Activated CD4-positive, alpha-beta T cell treated with anti-CD3 and anti-CD28 coated beads, Interleukin-2, Interleukin-6, amounts not matched to agents 100 ng/mL and 50 ng/mL, durations not matched to agents 16 hours and 8 hours (primary cell): ENCODE results near the gene ZNF845.
"Not testable (repeated sequence)": the region's sequence is repeated elsewhere in the genome, so short reads cannot be mapped to it uniquely, and the experiment has no call there.

Source experiments
- DNase-seq: peaks from one replicate; pipeline ENCODE4 v3.0.0-alpha.2; 2020

ZNF845 gene

GRCh38 chr19:53388168-53388567 is 54.6 kb downstream of the ZNF845 start:
- DNase-seq, result no peak

- no peak for DNase-seq
Measured at GRCh38 chr19:53388904-53389303, 55.4 kb downstream of the ZNF845 start.

- DNase-seq, result no peak
Measured at GRCh38 chr19:53389571-53389970, 56.0 kb downstream of the ZNF845 start.

DNA sequence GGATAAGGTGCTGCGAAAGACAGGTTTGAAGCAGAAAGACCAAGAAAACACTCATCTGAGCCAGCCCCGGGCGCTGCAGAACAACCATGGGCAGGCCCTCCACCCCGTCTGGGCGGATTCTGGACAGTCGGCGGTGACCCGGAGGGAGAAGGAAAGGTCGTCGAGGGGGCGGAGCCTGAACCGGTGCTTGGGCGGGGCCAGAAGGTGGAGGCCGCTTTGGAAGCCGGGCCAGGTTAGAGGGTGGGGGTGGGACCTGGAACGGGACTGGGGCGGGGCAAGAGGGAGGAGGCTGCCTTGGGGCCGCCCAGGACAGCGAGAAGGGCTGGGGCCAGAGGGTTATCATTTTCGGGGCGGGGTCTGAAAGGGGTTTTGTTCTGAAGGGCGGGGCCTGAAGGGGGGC is 56.4 kb downstream of the ZNF845 start:
- DNase-seq, result no peak

GRCh38 chr19:53394522-53394973 is 61.0 kb downstream of the ZNF845 start:
- no peak for DNase-seq

- DNase-seq, result peak; percentile 95
Measured at GRCh38 chr19:53394974-53395839, 61.7 kb downstream of the ZNF845 start, which contains the start of gene ZNF765. TSS of gene ZNF765 (plus strand) at chr19:53395149. CDS start at chr19:53398016, 2,867 bp downstream.

- not testable (repeated sequence) for DNase-seq
Measured at GRCh38 chr19:53395840-53396524, 62.4 kb downstream of the ZNF845 start.

DNA sequence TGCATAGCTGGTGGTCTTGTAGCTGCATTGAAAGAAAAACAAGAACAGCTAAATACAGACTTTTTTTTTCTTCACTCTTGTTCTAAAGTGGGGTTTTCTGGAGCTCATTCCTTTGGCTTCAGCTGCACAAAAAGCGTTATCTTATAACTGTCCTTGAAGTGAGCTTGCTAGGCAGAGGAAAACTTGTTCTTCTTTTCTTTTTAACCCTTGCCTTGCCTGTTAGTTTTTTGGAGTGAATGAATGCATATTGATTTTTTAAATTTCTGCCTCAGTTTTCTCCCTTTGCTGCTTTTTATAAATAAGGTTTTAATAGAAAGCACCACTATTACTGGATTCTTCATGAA is 62.9 kb downstream of the ZNF845 start:
- DNase-seq, result no peak

- not testable (repeated sequence) for DNase-seq
Measured at GRCh38 chr19:53397918-53398317, 64.4 kb downstream of the ZNF845 start.
